ENCODE results near the gene CEP83. TPM values are rescaled to one million over a fixed set of nuclear protein-coding genes. Genes with fewer than 3 reads are reported as not detected.
A peak's percentile ranks its signal among the peaks of the same experiment; 100 is the strongest.

Gene CEP83
- total and polyA plus RNA-seq, 8 donors, result 2.6 to 44.4 (median 15.8) TPM

GRCh38 chr12:94260717-94261116 lies 198.9 kb downstream of the CEP83 start:
- intact Hi-C loops (cut with DNase I; ENCODE audit: low total_unique reads), result no loop called here
- TF ChIP-seq EP300 (IDR thresholded peaks at IDR 0.05), result no peak
- no peak for TF ChIP-seq CTCF (IDR thresholded peaks at IDR 0.05)
- no peak for TF ChIP-seq POLR2AphosphoS5 (IDR thresholded peaks at IDR 0.05)
- TF ChIP-seq POLR2A (IDR thresholded peaks at IDR 0.05), result no peak

GRCh38 chr12:94260017-94260416 lies 199.7 kb downstream of the CEP83 start:
- DNase-seq, result no peak
- Histone ChIP-seq H3K4me1 (peaks cover 16 to 35% (median 22%) of the 10 kb centered on the region in 4 donors), H3K36me3 (peaks cover 0 to 7% (median 0%) of the 10 kb centered on the region in 4 donors), H3K4me3 (no peak overlapping the region), H3K27ac (no peak overlapping the region), H3K27me3 (no peaks in the 10 kb centered on the region), H3K9me3 (no peaks in the 10 kb centered on the region)
- no peak for TF ChIP-seq POLR2AphosphoS5 (IDR thresholded peaks at IDR 0.05)
- TF ChIP-seq POLR2A (IDR thresholded peaks at IDR 0.05), result no peak
- TF ChIP-seq EP300 (IDR thresholded peaks at IDR 0.05), result no peak
- no peak for TF ChIP-seq CTCF (IDR thresholded peaks at IDR 0.05)
- intact Hi-C loops (cut with DNase I; ENCODE audit: low total_unique reads), result no loop called here
- WGBS, 5 donors, result 84 to 95% (median 95%) methylated on average over 3 of the region's 3 CpGs

More at GRCh38 chr12:94260717-94261116, 198.9 kb downstream of the CEP83 start:
- Histone ChIP-seq H3K27ac (peak overlapping the region in 1 of 5 donors; percentile 90), H3K27me3 (no peaks in the 10 kb centered on the region), H3K36me3 (peaks cover 0 to 7% (median 0%) of the 10 kb centered on the region in 4 donors), H3K4me1 (peaks cover 16 to 35% (median 22%) of the 10 kb centered on the region in 4 donors), H3K9me3 (no peaks in the 10 kb centered on the region), H3K4me3 (no peak overlapping the region)
- DNase-seq, result no peak
- 86 to 92% (median 91%) methylated on average over 13 of the region's 13 CpGs for WGBS, 5 donors

DNA sequence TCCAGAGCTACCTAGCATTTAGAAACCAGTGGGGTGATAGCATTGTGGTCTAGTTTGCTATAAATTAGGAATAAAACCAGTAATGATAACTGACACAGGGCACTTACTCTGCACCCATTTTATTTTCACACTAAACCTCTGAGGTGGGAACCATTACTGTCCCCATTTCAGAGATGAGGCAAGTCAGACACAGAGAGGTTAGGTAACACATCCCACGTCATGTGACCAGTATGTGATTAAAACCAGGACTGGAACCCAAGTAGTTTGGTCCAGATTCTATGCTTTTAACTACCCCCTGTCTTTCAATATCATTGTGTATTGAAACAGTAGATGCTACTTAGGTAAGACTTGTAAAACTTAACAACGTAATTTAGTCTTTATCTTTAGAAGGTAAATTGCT lies 201.1 kb downstream of the CEP83 start:
- no peaks in the 10 kb centered on the region for H3K9me3 ChIP-seq
- peaks cover 0 to 7% (median 0%) of the 10 kb centered on the region in 4 donors for H3K36me3 ChIP-seq
- no peaks in the 10 kb centered on the region for H3K27me3 ChIP-seq
- intact Hi-C loops (cut with DNase I; ENCODE audit: low total_unique reads), result no loop called here
- TF ChIP-seq POLR2AphosphoS5 (IDR thresholded peaks at IDR 0.05), result no peak
- no peak overlapping the region for H3K27ac ChIP-seq
- WGBS, 5 donors, result 60 to 81% (median 70%) methylated on average over 2 of the region's 2 CpGs
- DNase-seq, result no peak
- H3K4me3 ChIP-seq, result no peak overlapping the region
- peaks cover 16 to 25% (median 20%) of the 10 kb centered on the region in 4 donors for H3K4me1 ChIP-seq

Other genes with a start within 250 kb of the CEP83 start
- 10 to 100 TPM in 2 of 5 donors, 1 to 10 TPM in 2, under 1 TPM in 1; 0.58 to 14.3 (median 9.0) TPM for gene TMCC3, start 190.7 kb upstream of the CEP83 start, total RNA-seq
- 1 to 10 TPM; 2.1 to 4.3 (median 2.1) TPM for gene TMCC3, start 190.7 kb upstream of the CEP83 start, polyA plus RNA-seq

All from stomach (tissue), 9 donors.